HCT116 (cell line): Measurements from ENCODE around the gene PCIF1. TPM values are rescaled to one million over a fixed set of nuclear protein-coding genes. Genes with fewer than 3 reads are reported as not detected.
"Not testable (repeated sequence)": the region's sequence is repeated elsewhere in the genome, so short reads cannot be mapped to it uniquely, and the experiment has no call there.

Experiments
- ATAC-seq: fragments of 200-7000 bp; cut with Tn5 transposase; 2 replicates; pipeline ENCODE4 v1.9.1; 2020; ENCODE audit warnings: mild to moderate bottlenecking, moderate library complexity
- BruUV-seq: library from RNA; stranded (reverse); fragments of 400-500 nt; replicated peaks from 2 replicates; lab custom pipeline; 2021; lab: Mats Ljungman, UMichigan
- CTCF ChIA-PET: fragments of 300-600 bp; sonication (Branson Sonifier 250); formaldehyde crosslinking; loops from one replicate; lab custom pipeline; 2021; ENCODE audit warnings: antibody characterized with exemption; lab: Charles Lee
- POLR2A ChIA-PET: fragments of 300-600, 350-600 bp; sonication (Branson Sonifier 250); formaldehyde crosslinking; loops from one replicate; lab custom pipeline; 2021; ENCODE audit warnings: antibody characterized with exemption; lab: Charles Lee
- RAD21 ChIA-PET, 2 experiments: fragments of 300-600 bp; sonication (Branson Sonifier 250); formaldehyde crosslinking; loops; one replicate each; lab custom pipeline; 2023; ENCODE audit warnings: low total read pairs in 2 of 2; ENCODE audit not compliant: uncharacterized antibody in 2 of 2, unreplicated experiment in 2 of 2, low non-redundant PET in 1 of 2; lab: Charles Lee
- DNase-seq: peaks from one replicate; pipeline ENCODE4 v3.0.0-alpha.2; 2010; ENCODE audit warnings: low read depth, low spot score
- H2AFZ ChIP-seq: fragments of 200-600 bp; shearing (Covaris generic), sonication (generic); 2 replicates; pipeline ENCODE4 v1.6.1; 2017; ENCODE audit warnings: low read depth, mixed run types, mixed read lengths, antibody characterized with exemption, low read length; ENCODE audit not compliant: poor library complexity, severe bottlenecking
- H3K27ac ChIP-seq: 2 replicates; pipeline ENCODE4 v1.5.1; 2012; ENCODE audit warnings: low read depth, low read length
- H3K27me3 ChIP-seq: fragments of 200-600 bp; sonication (generic); 2 replicates; pipeline ENCODE4 v1.6.1; 2016; ENCODE audit warnings: mixed run types, low read length, mixed read lengths; ENCODE audit not compliant: insufficient read depth
- H3K36me3 ChIP-seq, 2 experiments: fragments of 200-500 bp in 1 of 2; fragments of 200-600 bp in 1 of 2; sonication (Bioruptor generic) in 1 of 2; sonication (generic) in 1 of 2; 2 replicates each; pipeline versions ENCODE4 v1.5.1 to v1.6.1; 2014 to 2016; ENCODE audit warnings: low read length in 2 of 2, inconsistent platforms in 1 of 2, mixed read lengths in 1 of 2, mixed run types in 1 of 2; ENCODE audit not compliant: insufficient read depth in 2 of 2, control insufficient read depth in 1 of 2
- H3K4me1 ChIP-seq, 2 experiments: fragments of 200-600 bp in 1 of 2; sonication (generic) in 1 of 2; 2 replicates each; pipeline versions ENCODE4 v1.5.1 to v1.6.1; 2012 to 2017; ENCODE audit warnings: low read length in 2 of 2, inconsistent platforms in 1 of 2, mild to moderate bottlenecking in 1 of 2, mixed read lengths in 1 of 2, mixed run types in 1 of 2, moderate library complexity in 1 of 2; ENCODE audit not compliant: insufficient read depth in 2 of 2, control insufficient read depth in 1 of 2
- H3K4me2 ChIP-seq: fragments of 200-600 bp; sonication (generic); 2 replicates; pipeline ENCODE4 v1.6.1; 2017; ENCODE audit warnings: mixed run types, low read length, mixed read lengths
- H3K4me3 ChIP-seq, 2 experiments: fragments of 200-600 bp in 1 of 2; sonication (generic) in 1 of 2; replicated peaks in 1 of 2; 2 replicates each; pipeline ENCODE4 v1.5.1; 2011 to 2016; ENCODE audit warnings: low read length in 2 of 2, control low read depth in 1 of 2, low read depth in 1 of 2, mild to moderate bottlenecking in 1 of 2, mixed read lengths in 1 of 2, mixed run types in 1 of 2
- H3K79me2 ChIP-seq: fragments of 200-600 bp; sonication (generic); 2 replicates; pipeline ENCODE4 v1.6.1; 2017; ENCODE audit warnings: mild to moderate bottlenecking, mixed run types, low read length, moderate library complexity, mixed read lengths; ENCODE audit not compliant: insufficient read depth
- H3K9ac ChIP-seq: fragments of 200-600 bp; sonication (generic); 2 replicates; pipeline ENCODE4 v1.6.1; 2016; ENCODE audit warnings: low read length, mixed read lengths
- H3K9me2 ChIP-seq: fragments of 200-600 bp; sonication (generic), shearing (Covaris generic); 2 replicates; pipeline ENCODE4 v1.6.1; 2017; ENCODE audit warnings: mixed run types, mild to moderate bottlenecking, moderate library complexity; ENCODE audit not compliant: insufficient read depth
- H3K9me3 ChIP-seq, 2 experiments: fragments of 200-500 bp in 1 of 2; fragments of 200-600 bp in 1 of 2; sonication (Bioruptor generic) in 1 of 2; sonication (generic) in 1 of 2; 2 replicates each; pipeline ENCODE4 v1.6.1; 2014 to 2017; ENCODE audit warnings: low read length in 2 of 2, mixed read lengths in 2 of 2, inconsistent platforms in 1 of 2, low read depth in 1 of 2, mild to moderate bottlenecking in 1 of 2, mixed run types in 1 of 2, moderate library complexity in 1 of 2; ENCODE audit not compliant: control insufficient read depth in 1 of 2, insufficient read depth in 1 of 2
- H4K20me1 ChIP-seq: fragments of 200-600 bp; sonication (generic), shearing (Covaris generic); 2 replicates; pipeline ENCODE4 v1.6.1; 2017; ENCODE audit warnings: mixed run types, mild to moderate bottlenecking, moderate library complexity; ENCODE audit not compliant: insufficient read depth
- FOSL1 ChIP-seq: IDR thresholded peaks from 2 replicates; pipeline ENCODE4 v1.6.1; 2012; ENCODE audit warnings: low read depth
- JUND ChIP-seq: IDR thresholded peaks from 2 replicates; pipeline ENCODE4 v1.6.1; 2012
- MAX ChIP-seq: IDR thresholded peaks from 2 replicates; pipeline ENCODE4 v1.6.1; 2012
- RAD21 ChIP-seq: IDR thresholded peaks from 2 replicates; pipeline ENCODE4 v1.6.1; 2012; ENCODE audit warnings: low read depth, mild to moderate bottlenecking
- ZFX ChIP-seq: fragments of 450-650 bp; IDR thresholded peaks from 2 replicates; pipeline ENCODE4 v1.6.1; 2017
- intact Hi-C: fragments of 100-400 bp; cut with micrococcal nuclease; formaldehyde crosslinking; loops from 2 replicates; pipeline ENCODE4 v1.10.0; 2022
- total RNA-seq: library from RNA; stranded (reverse); gene quantifications from one replicate; pipeline ENCODE4 v1.2.1, GENCODE V29; 2021; ENCODE audit not compliant: unreplicated experiment

Gene PCIF1
- total RNA-seq, 1 experiment from 2014 or later = 31.8 TPM

- TF ChIP-seq FOSL1 (peak; percentile 53; the same call in 1 of the 2 replicates), ZFX (no peak), RAD21 (no peak), MAX (peak; percentile 68), JUND (peak; percentile 58)
Measured at GRCh38 chr20:45993197-45993951, 58.9 kb downstream of the PCIF1 start (continued).

- Histone ChIP-seq H3K4me2 (no peak overlapping the region), H3K4me3 (no peak overlapping the region), H3K9ac (no peak overlapping the region), H3K9me3 (no peaks in the 10 kb centered on the region), H3K27me3 (no peaks in the 10 kb centered on the region), H3K4me1 (peaks cover 4 to 16% of the 10 kb centered on the region in 2 experiments; a peak in 3 of 4 replicates), H4K20me1 (no peaks in the 10 kb centered on the region), H3K27ac (no peak overlapping the region), H3K9me2 (no peaks in the 10 kb centered on the region), H3K36me3 (no peaks in the 10 kb centered on the region), H2AFZ (no peak overlapping the region), H3K79me2 (no peaks in the 10 kb centered on the region)
- no peak for ATAC-seq
- DNase-seq = no peak
- ChIA-PET CTCF (no interaction called here), RAD21 (no interaction called here), POLR2A (no interaction called here)
- no TSS peak for BruUV-seq
- TF ChIP-seq ZFX = no peak
- intact Hi-C loops = no loop called here
Measured at GRCh38 chr20:45994761-45995493, 60.4 kb downstream of the PCIF1 start.

GRCh38 chr20:45995495-45996097 lies 61.1 kb downstream of the PCIF1 start:
- POLR2A ChIA-PET, H3K27me3 ChIP-seq, H3K4me3 ChIP-seq, H3K4me2 ChIP-seq, intact Hi-C loops, ATAC-seq, H3K36me3 ChIP-seq, H3K27ac ChIP-seq, H3K9me2 ChIP-seq, H4K20me1 ChIP-seq, H2AFZ ChIP-seq, H3K79me2 ChIP-seq, BruUV-seq, RAD21 ChIA-PET, H3K9me3 ChIP-seq, H3K9ac ChIP-seq, DNase-seq: not testable (repeated sequence)
- peaks cover 4 to 16% of the 10 kb centered on the region in 2 experiments; a peak in 3 of 4 replicates for H3K4me1 ChIP-seq
- CTCF ChIA-PET = interaction anchor here (0.7 kb wide), 1 partner anchor 9 kb away, joined by 4 read pairs; no protein-coding TSS in a partner anchor
